Activated CD8-positive, alpha-beta memory T cell treated with anti-CD3 and anti-CD28 coated beads for 4 hours (primary cell): ENCODE data around the gene DENND4C.
"Not testable (repeated sequence)": the region's sequence is repeated elsewhere in the genome, so short reads cannot be mapped to it uniquely, and the experiment has no call there.

Experiments
- DNase-seq, 2 donors: peaks; one replicate each; pipeline ENCODE4 v3.0.0-alpha.2; 2020; ENCODE audit warnings: low read depth in 2 of 2

Gene DENND4C

GRCh38 chr9:19410195-19410503, 179.7 kb downstream of the DENND4C start:
- DNase-seq: no peak

- no peak for DNase-seq
Measured at GRCh38 chr9:19410594-19410993, 180.1 kb downstream of the DENND4C start.

GRCh38 chr9:19411316-19411715, 180.8 kb downstream of the DENND4C start:
- no peak for DNase-seq

- not testable (repeated sequence) for DNase-seq
Measured at GRCh38 chr9:19413456-19413855, 183.0 kb downstream of the DENND4C start.

- DNase-seq: no peak
Measured at GRCh38 chr9:19416143-19416542, 185.7 kb downstream of the DENND4C start.

- DNase-seq: no peak
Measured at GRCh38 chr9:19420877-19421276, 190.4 kb downstream of the DENND4C start.
